ENCODE data around the gene S1PR5.

S1PR5 gene

GRCh38 chr19:10500247-10500592, 17.0 kb downstream of the S1PR5 start:
- H3K9me2 ChIP-seq (replicated peaks; ENCODE audit: insufficient read depth, low read length): no peaks in the 10 kb centered on the region
- no peak overlapping the region for H3K4me3 ChIP-seq (ENCODE audit: insufficient read depth, low read length, poor library complexity, severe bottlenecking)
- H3K27ac ChIP-seq (ENCODE audit: low read depth, low read length): no peak overlapping the region
- no peak overlapping the region for H3K9ac ChIP-seq (ENCODE audit: low read length)
- peaks cover 54% of the 10 kb centered on the region for H3K79me2 ChIP-seq (ENCODE audit: insufficient read depth, low read length)
- no peaks in the 10 kb centered on the region for H3K9me3 ChIP-seq (ENCODE audit: insufficient read depth, low read length)
- no peak overlapping the region for H2AFZ ChIP-seq (ENCODE audit: low read depth, low read length, severe bottlenecking)
- H3K27me3 ChIP-seq (ENCODE audit: low read length): no peaks in the 10 kb centered on the region
- peaks cover 14% of the 10 kb centered on the region for H3F3A ChIP-seq (ENCODE audit: insufficient read depth)
- no peak for TF ChIP-seq EZH2phosphoT487 (conservative IDR thresholded peaks at IDR 0.05; ENCODE audit: low read length)
- TF ChIP-seq CTCF (IDR thresholded peaks at IDR 0.05; ENCODE audit: insufficient read depth, low read length, poor library complexity, severe bottlenecking): no peak
- H3K36me3 ChIP-seq (ENCODE audit: low read length): 0 out of 2 replicates have a peak, but pooled peaks cover 3% of the 10 kb centered on the region
- H4K20me1 ChIP-seq (ENCODE audit: low read depth, low read length): no peaks in the 10 kb centered on the region
- no peak overlapping the region for H3K4me2 ChIP-seq (ENCODE audit: low read depth, low read length, poor library complexity, severe bottlenecking)

GRCh38 chr19:10499550-10500246, 17.5 kb downstream of the S1PR5 start:
- TF ChIP-seq CTCF (IDR thresholded peaks at IDR 0.05; ENCODE audit: insufficient read depth, low read length, poor library complexity, severe bottlenecking) (no peak), EZH2phosphoT487 (conservative IDR thresholded peaks at IDR 0.05; ENCODE audit: low read length) (no peak)

GRCh38 chr19:10497371-10497770, 19.9 kb downstream of the S1PR5 start:
- Histone ChIP-seq H3K27ac (ENCODE audit: low read depth, low read length) (no peak overlapping the region), H3K4me3 (ENCODE audit: insufficient read depth, low read length, poor library complexity, severe bottlenecking) (no peak overlapping the region), H2AFZ (ENCODE audit: low read depth, low read length, severe bottlenecking) (no peak overlapping the region), H3K9me3 (ENCODE audit: insufficient read depth, low read length) (no peaks in the 10 kb centered on the region), H3K36me3 (ENCODE audit: low read length) (0 out of 2 replicates have a peak, but pooled peaks cover 3% of the 10 kb centered on the region), H4K20me1 (ENCODE audit: low read depth, low read length) (no peaks in the 10 kb centered on the region), H3K27me3 (ENCODE audit: low read length) (no peaks in the 10 kb centered on the region), H3K79me2 (ENCODE audit: insufficient read depth, low read length) (peaks cover 57% of the 10 kb centered on the region), H3F3A (ENCODE audit: insufficient read depth) (no peaks in the 10 kb centered on the region), H3K9me2 (replicated peaks; ENCODE audit: insufficient read depth, low read length) (no peaks in the 10 kb centered on the region), H3K9ac (ENCODE audit: low read length) (no peak overlapping the region), H3K4me2 (ENCODE audit: low read depth, low read length, poor library complexity, severe bottlenecking) (no peak overlapping the region)
- TF ChIP-seq CTCF (IDR thresholded peaks at IDR 0.05; ENCODE audit: insufficient read depth, low read length, poor library complexity, severe bottlenecking) (no peak), EZH2phosphoT487 (conservative IDR thresholded peaks at IDR 0.05; ENCODE audit: low read length) (no peak)

More at GRCh38 chr19:10499550-10500246, 17.5 kb downstream of the S1PR5 start:
- peaks cover 9% of the 10 kb centered on the region; the same call in 1 of the 2 replicates for H3F3A ChIP-seq (ENCODE audit: insufficient read depth)
- no peaks in the 10 kb centered on the region for H3K9me2 ChIP-seq (replicated peaks; ENCODE audit: insufficient read depth, low read length)
- H3K4me3 ChIP-seq (ENCODE audit: insufficient read depth, low read length, poor library complexity, severe bottlenecking): no peak overlapping the region
- H3K4me2 ChIP-seq (ENCODE audit: low read depth, low read length, poor library complexity, severe bottlenecking): no peak overlapping the region
- no peaks in the 10 kb centered on the region for H3K27me3 ChIP-seq (ENCODE audit: low read length)
- no peaks in the 10 kb centered on the region for H3K9me3 ChIP-seq (ENCODE audit: insufficient read depth, low read length)
- H3K9ac ChIP-seq (ENCODE audit: low read length): no peak overlapping the region
- no peaks in the 10 kb centered on the region for H4K20me1 ChIP-seq (ENCODE audit: low read depth, low read length)
- 0 out of 2 replicates have a peak, but pooled peaks cover 3% of the 10 kb centered on the region for H3K36me3 ChIP-seq (ENCODE audit: low read length)
- peaks cover 57% of the 10 kb centered on the region for H3K79me2 ChIP-seq (ENCODE audit: insufficient read depth, low read length)
- H3K27ac ChIP-seq (ENCODE audit: low read depth, low read length): no peak overlapping the region
- H2AFZ ChIP-seq (ENCODE audit: low read depth, low read length, severe bottlenecking): no peak overlapping the region

Data from SU-DHL-6 (cell line).